GM12875 (cell line): Measurements from ENCODE around the gene DDI1.

Experiments used
- H3K4me3 ChIP-seq: one replicate; pipeline ENCODE4 v1.5.1; 2011; ENCODE audit warnings: low read depth, low read length, control low read depth
- TF ChIP-seq, protein P1 (sequence below): IDR thresholded peaks from 2 replicates; pipeline ENCODE4 v1.5.1; 2011; ENCODE audit warnings: low read depth, mild to moderate bottlenecking, control low read depth, inconsistent platforms, low read length, moderate library complexity, borderline replicate concordance; ENCODE audit not compliant: insufficient read depth

The DDI1 gene

DNA sequence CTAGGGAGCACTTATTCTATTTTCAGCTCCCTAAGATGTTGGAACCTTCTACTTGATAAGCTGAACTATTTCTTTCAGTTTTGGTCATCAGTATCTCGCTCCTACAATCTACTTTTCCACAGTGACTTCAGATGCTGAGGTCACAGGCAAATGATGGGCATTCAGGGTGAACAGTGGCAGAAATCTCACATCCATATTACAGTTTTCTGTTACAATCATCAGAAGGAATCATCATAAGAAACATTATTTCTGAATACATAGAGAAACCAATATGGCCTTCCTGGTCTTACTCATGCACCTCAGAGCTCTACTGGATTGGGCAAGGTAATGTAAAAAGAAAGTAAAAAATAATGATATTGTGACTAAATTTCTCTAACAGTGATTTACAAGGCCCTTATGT, 39.4 kb upstream of the DDI1 start:
- H3K4me3 ChIP-seq = no peak overlapping the region
- TF ChIP-seq, protein P1, sequence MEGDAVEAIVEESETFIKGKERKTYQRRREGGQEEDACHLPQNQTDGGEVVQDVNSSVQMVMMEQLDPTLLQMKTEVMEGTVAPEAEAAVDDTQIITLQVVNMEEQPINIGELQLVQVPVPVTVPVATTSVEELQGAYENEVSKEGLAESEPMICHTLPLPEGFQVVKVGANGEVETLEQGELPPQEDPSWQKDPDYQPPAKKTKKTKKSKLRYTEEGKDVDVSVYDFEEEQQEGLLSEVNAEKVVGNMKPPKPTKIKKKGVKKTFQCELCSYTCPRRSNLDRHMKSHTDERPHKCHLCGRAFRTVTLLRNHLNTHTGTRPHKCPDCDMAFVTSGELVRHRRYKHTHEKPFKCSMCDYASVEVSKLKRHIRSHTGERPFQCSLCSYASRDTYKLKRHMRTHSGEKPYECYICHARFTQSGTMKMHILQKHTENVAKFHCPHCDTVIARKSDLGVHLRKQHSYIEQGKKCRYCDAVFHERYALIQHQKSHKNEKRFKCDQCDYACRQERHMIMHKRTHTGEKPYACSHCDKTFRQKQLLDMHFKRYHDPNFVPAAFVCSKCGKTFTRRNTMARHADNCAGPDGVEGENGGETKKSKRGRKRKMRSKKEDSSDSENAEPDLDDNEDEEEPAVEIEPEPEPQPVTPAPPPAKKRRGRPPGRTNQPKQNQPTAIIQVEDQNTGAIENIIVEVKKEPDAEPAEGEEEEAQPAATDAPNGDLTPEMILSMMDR = no peak

DNA sequence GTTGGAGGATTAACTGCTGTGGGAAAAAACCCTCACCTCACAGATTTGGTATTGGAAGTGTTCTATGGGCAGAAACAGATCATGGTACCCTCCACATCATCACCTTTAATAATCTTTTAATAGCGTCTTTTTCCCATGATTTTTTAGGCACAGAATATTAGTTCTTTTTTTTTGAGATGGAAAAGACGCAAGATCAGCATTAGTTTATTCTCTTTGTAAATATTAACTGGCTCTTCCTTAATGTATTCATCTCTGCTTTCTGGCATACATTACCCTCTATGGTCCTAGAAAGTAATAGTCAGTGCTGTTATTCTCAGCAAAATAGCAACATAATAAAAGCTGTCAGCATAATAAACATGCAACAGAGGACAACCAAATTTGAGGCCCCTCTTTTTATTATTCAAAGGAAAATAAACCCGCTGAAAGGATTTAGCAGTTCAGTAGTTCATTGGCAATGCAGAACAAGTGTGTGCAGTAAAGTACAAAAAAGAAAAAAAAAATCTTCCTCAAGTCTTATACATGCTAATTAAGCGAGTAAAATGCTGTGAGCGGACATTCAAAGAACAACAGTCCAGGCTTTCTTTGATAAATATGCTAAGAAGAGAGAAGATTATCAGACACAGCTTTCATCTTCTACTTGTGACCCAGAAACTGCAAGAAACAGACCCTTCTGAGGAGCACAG, 37.5 kb upstream of the DDI1 start:
- TF ChIP-seq, protein P1 = no peak
- no peak overlapping the region for H3K4me3 ChIP-seq

DNA sequence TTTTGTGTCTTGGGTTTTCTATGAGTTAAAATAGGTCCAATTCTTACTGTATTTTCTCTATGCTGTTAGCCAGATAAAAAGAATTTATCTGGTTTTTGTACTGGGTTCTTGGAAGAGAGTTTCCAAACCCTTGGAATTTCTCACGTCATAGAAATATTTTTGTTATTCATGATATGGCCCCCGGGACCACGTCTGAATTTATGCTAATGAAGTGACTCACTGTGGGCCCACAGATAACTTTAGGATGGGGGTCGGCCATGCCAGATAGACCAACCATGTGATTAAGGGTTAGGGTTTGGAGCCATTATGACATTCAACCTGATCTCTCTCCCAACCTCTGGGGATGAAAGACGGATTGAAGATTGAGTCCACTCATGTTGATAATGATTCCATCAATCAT, 35.6 kb upstream of the DDI1 start:
- TF ChIP-seq, protein P1 = no peak

DNA sequence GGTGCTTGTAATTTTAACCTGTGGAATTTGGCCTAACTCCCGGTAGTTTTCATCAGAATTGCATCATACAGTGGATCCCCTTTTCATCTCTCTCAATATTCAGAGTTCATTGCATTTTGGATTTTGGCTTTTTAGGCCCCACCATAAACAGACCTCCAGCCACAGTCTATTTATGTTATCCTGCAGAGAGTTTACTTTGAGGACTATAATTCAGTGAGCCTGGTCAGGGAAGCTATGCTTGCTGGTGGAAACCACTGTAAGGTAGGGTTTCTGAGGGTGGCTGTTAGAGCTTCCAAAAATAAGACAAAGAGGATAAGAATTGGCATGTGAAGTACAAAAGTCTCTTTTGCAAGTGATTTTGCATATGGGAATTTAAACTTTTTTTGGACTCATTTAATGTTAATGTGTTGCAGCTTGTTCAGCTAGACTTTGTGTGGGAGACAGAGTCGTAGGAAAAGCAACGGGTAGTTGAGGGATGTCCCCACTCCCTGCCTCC, 34.8 kb upstream of the DDI1 start:
- no peak overlapping the region for H3K4me3 ChIP-seq
- TF ChIP-seq, protein P1 = no peak

More for the DNA sequence above, 35.6 kb upstream of the DDI1 start:
- H3K4me3 ChIP-seq = no peak overlapping the region

DNA sequence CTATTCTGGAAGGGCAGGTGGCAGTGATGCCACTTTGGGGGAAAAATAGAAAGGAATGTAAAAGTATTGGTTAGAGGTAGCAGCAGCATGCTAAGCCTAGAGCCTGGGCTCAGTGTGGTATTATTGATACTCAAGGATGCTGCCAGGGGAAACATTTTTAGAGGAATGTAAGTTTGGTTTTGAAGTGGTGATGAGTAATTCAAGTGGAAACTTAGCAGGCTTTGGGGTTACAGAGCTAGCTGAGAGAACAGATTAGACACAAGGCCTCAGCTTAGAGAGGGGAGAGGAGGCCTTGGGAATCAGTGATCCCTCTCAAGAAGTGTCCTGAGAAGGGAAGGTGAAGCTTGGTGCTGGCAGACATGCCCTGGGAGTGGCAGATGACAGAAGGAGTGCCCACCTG, 32.9 kb upstream of the DDI1 start:
- no peak overlapping the region for H3K4me3 ChIP-seq
- TF ChIP-seq, protein P1 = no peak

DNA sequence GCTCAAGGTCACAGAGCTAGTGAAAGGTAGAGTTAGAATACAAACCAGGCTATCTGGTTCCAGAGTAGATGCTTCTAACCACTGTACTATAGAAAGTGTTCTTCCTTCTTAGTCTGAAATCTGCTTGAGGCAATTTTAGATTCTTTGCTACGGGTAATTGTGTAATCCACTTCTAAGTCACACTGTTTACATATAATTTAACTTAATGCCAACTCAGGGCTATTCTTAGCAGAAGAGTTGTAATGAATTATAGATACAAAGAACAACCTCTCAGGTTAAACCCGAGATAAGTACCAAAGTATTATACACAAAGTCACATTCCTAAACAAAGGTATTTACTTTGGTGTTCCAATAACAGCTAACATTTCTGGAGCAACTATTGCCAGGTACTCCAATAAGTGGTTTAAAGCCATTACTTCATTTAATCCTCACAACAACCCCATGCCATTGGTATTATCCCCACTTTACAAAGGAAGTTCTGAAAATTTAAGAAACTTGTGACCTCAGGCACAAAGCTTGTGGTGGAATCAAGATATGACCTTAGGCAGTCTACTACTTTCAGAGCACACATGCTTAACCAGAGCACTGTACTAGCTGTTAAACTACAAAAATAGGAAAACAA, 31.1 kb upstream of the DDI1 start:
- TF ChIP-seq, protein P1 = no peak
- H3K4me3 ChIP-seq = no peak overlapping the region

DNA sequence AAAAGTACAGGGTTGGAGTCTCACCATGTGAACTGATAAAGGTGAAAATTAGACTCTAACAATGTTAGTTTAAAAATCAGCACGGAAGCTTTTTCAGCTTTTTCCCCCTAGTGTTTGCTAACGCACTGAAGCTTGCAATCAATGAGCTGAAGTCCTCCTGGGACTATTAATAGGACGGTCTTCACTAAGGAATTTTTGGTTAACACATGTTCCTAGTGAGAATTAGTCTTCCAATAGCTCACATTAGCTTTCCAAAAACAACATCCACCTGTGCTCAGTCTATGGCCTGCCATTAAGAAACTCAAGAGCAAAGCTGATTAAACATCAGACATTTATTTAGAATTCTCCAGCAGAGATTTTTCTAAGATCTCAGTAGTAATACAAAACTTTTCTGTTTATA, 26.7 kb upstream of the DDI1 start:
- TF ChIP-seq, protein P1 = no peak
- no peak overlapping the region for H3K4me3 ChIP-seq
